Thoracic aorta (tissue), 2 donors: Measurements from ENCODE around the gene CFTR. TPM values are rescaled to one million over a fixed set of nuclear protein-coding genes. Genes with fewer than 3 reads are reported as not detected.
"Not testable (repeated sequence)": the region's sequence is repeated elsewhere in the genome, so short reads cannot be mapped to it uniquely, and the experiment has no call there.

Experiments used
- ATAC-seq: fragments of 150-250 bp; one replicate; pipeline ENCODE4 v1.8.0; 2017; ENCODE audit warnings: low read depth; ENCODE audit not compliant: insufficient number of reproducible peaks, low FRiP score
- DNase-seq: peaks from one replicate; pipeline ENCODE4 v3.0.0-alpha.2; 2020; ENCODE audit warnings: low spot score
- H3K27ac ChIP-seq, 2 donors: fragments of 200-600 bp; sonication (generic); 1 replicate in 1 of 2; 2 replicates in 1 of 2; pipeline ENCODE4 v1.5.1; 2016; ENCODE audit warnings: mild to moderate bottlenecking in 2 of 2, moderate library complexity in 2 of 2
- H3K27me3 ChIP-seq: fragments of 200-600 bp; sonication (generic); replicated peaks from 2 replicates; pipeline ENCODE4 v1.6.0; 2016; ENCODE audit warnings: mild to moderate bottlenecking; ENCODE audit not compliant: insufficient read depth
- H3K36me3 ChIP-seq: fragments of 200-600 bp; sonication (generic); one replicate; pipeline ENCODE4 v1.5.1; 2016
- H3K4me1 ChIP-seq, 2 donors: fragments of 200-600 bp; sonication (generic); 1 replicate in 1 of 2; 2 replicates in 1 of 2; pipeline versions ENCODE4 v1.5.1 to v1.6.0; 2016; ENCODE audit warnings: low read depth in 2 of 2, mild to moderate bottlenecking in 1 of 2; ENCODE audit not compliant: control insufficient read depth in 1 of 2
- H3K4me3 ChIP-seq: fragments of 200-600 bp; sonication (generic); 2 replicates; pipeline ENCODE4 v1.5.1; 2016; ENCODE audit warnings: mild to moderate bottlenecking
- H3K9me3 ChIP-seq: fragments of 200-600 bp; sonication (generic); 2 replicates; pipeline ENCODE4 v1.5.1; 2016
- total RNA-seq, 2 donors: library from RNA; depleted of rRNA; stranded (reverse); fragments of >200 nt; gene quantifications; one replicate each; pipeline versions ENCODE4 v1.1.0 to v1.2.3, GENCODE V29; 2016
- TF ChIP-seq, protein P1 (sequence below): fragments of 200-600 bp; sonication (generic); IDR thresholded peaks from one replicate; pipeline ENCODE4 v1.5.1; 2019; ENCODE audit warnings: antibody characterized with exemption

CFTR gene
- total RNA-seq, 2 donors from 2014 or later, result 0.68 TPM; not detected in 1

- Histone ChIP-seq H3K27me3 (no peaks in the 10 kb centered on the region), H3K9me3 (no peaks in the 10 kb centered on the region), H3K4me3 (no peak overlapping the region), H3K4me1 (no peaks in the 10 kb centered on the region), H3K27ac (no peak overlapping the region), H3K36me3 (no peaks in the 10 kb centered on the region)
- ATAC-seq (no peak), DNase-seq (no peak)
- TF ChIP-seq, protein P1, sequence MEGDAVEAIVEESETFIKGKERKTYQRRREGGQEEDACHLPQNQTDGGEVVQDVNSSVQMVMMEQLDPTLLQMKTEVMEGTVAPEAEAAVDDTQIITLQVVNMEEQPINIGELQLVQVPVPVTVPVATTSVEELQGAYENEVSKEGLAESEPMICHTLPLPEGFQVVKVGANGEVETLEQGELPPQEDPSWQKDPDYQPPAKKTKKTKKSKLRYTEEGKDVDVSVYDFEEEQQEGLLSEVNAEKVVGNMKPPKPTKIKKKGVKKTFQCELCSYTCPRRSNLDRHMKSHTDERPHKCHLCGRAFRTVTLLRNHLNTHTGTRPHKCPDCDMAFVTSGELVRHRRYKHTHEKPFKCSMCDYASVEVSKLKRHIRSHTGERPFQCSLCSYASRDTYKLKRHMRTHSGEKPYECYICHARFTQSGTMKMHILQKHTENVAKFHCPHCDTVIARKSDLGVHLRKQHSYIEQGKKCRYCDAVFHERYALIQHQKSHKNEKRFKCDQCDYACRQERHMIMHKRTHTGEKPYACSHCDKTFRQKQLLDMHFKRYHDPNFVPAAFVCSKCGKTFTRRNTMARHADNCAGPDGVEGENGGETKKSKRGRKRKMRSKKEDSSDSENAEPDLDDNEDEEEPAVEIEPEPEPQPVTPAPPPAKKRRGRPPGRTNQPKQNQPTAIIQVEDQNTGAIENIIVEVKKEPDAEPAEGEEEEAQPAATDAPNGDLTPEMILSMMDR, result no peak
Observed at GRCh38 chr7:117493460-117493859, 13.6 kb downstream of the CFTR start.

GRCh38 chr7:117495308-117495707 lies 15.5 kb downstream of the CFTR start:
- Histone ChIP-seq H3K4me1 (no peaks in the 10 kb centered on the region), H3K27me3 (no peaks in the 10 kb centered on the region), H3K4me3 (no peak overlapping the region), H3K36me3 (no peaks in the 10 kb centered on the region), H3K27ac (no peak overlapping the region), H3K9me3 (no peaks in the 10 kb centered on the region)
- TF ChIP-seq, protein P1, result no peak
- no peak for DNase-seq
- no peak for ATAC-seq

DNA sequence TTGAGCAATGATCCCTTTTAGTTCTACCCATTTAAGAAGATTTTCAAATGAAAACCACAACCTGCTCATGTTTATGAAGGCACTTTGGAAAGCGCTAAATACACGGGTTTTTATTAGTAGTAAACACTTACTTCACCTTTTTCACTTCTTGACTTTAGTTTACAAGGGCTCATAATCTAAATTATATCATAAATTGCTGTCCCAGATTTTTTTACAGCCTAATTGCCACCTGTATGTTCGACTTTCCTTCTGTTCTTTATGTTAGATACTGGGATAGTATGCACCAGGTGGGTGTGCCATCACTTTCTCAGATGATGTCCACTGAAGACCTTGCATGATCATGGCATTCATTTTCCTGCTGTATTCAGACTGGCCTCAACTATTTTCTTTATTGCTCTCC lies 22.5 kb downstream of the CFTR start:
- Histone ChIP-seq H3K4me1 (no peaks in the 10 kb centered on the region), H3K27ac (no peak overlapping the region), H3K4me3 (no peak overlapping the region), H3K36me3 (no peaks in the 10 kb centered on the region), H3K9me3 (no peaks in the 10 kb centered on the region), H3K27me3 (no peaks in the 10 kb centered on the region)
- DNase-seq (no peak), ATAC-seq (no peak)
- TF ChIP-seq, protein P1, result no peak

DNA sequence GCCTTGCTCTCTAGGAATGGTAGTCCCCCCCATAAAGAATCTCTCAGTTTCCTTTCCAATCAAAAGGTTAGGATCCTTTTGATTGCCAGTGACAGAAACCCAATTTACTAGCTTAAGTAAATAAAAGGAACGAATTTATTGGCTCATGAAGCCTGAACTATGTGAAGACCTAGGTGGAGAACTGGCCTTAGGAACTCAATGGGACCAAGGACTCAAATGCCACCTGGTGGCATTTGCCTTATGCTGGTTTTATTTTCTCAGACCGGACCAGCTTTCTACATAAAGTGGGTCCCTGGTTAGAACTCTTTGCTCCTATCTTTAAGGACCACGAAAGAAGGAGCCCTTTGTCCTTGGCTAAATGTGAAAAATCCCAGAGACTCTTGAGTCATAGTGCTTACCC lies 25.4 kb downstream of the CFTR start:
- Histone ChIP-seq H3K36me3 (no peaks in the 10 kb centered on the region), H3K9me3 (no peaks in the 10 kb centered on the region), H3K27ac (no peak overlapping the region), H3K4me1 (no peaks in the 10 kb centered on the region), H3K27me3 (no peaks in the 10 kb centered on the region), H3K4me3 (no peak overlapping the region)
- ATAC-seq (no peak), DNase-seq (no peak)
- TF ChIP-seq, protein P1, result no peak

DNA sequence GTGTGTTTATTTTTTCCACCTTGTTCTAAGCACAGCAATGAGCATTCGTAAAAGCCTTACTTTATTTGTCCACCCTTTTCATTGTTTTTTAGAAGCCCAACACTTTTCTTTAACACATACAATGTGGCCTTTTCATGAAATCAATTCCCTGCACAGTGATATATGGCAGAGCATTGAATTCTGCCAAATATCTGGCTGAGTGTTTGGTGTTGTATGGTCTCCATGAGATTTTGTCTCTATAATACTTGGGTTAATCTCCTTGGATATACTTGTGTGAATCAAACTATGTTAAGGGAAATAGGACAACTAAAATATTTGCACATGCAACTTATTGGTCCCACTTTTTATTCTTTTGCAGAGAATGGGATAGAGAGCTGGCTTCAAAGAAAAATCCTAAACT lies 28.9 kb downstream of the CFTR start:
- H3K27me3 ChIP-seq, result no peaks in the 10 kb centered on the region
- no peak overlapping the region for H3K27ac ChIP-seq

DNA sequence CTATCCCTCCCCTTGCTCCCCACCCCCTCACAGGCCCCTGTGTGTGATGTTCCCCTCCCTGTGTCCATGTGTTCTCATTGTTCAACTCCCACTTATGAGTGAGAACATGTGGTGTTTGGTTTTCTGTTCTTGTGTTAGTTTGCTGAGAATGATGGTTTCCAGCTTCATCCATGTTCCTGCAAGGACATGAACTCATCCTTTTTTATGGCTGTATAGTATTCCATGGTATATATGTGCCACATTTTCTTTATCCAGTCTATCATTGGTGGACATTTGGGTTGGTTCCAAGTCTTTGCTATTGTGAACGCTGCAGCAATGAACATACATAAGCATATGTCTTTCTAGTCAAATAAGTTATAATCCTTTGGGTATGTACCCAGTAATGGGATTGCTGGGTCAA lies 37.4 kb downstream of the CFTR start:
- H3K36me3 ChIP-seq, DNase-seq, H3K9me3 ChIP-seq, H3K27ac ChIP-seq, ATAC-seq, H3K4me1 ChIP-seq, H3K4me3 ChIP-seq, H3K27me3 ChIP-seq: not testable (repeated sequence)

More for the DNA sequence above, 28.9 kb downstream of the CFTR start:
- Histone ChIP-seq H3K36me3 (no peaks in the 10 kb centered on the region), H3K4me1 (no peaks in the 10 kb centered on the region), H3K9me3 (no peaks in the 10 kb centered on the region), H3K4me3 (no peak overlapping the region)
- TF ChIP-seq, protein P1, result no peak
- DNase-seq (no peak), ATAC-seq (no peak)
